Memory B cell (primary cell): ENCODE data around the gene SPDEF.

Experiments used
- ATAC-seq: fragments of 150-1000 bp; cut with Tn5 transposase; 2 replicates; pipeline ENCODE4 v1.10.0; 2021; ENCODE audit warnings: low read depth, mild to moderate bottlenecking, moderate library complexity
- DNase-seq, 2 donors: peaks; one replicate each; pipeline ENCODE4 v3.0.0; 2022; ENCODE audit warnings: low spot score in 2 of 2
- H3K27ac Mint-ChIP-seq: one replicate; pipeline ENCODE4 v1.8.0; 2022; ENCODE audit warnings: mild to moderate bottlenecking, moderate library complexity, mixed read lengths
- H3K27me3 Mint-ChIP-seq: one replicate; pipeline ENCODE4 v1.8.0; 2022; ENCODE audit warnings: mixed read lengths
- H3K36me3 Mint-ChIP-seq: one replicate; pipeline ENCODE4 v1.8.0; 2022; ENCODE audit warnings: mild to moderate bottlenecking, mixed read lengths
- H3K4me1 Mint-ChIP-seq: one replicate; pipeline ENCODE4 v1.8.0; 2022; ENCODE audit warnings: mixed read lengths
- H3K4me3 Mint-ChIP-seq: one replicate; pipeline ENCODE4 v1.8.0; 2022; ENCODE audit warnings: mild to moderate bottlenecking, moderate library complexity, mixed read lengths
- H3K9me3 Mint-ChIP-seq: one replicate; pipeline ENCODE4 v1.8.0; 2022; ENCODE audit warnings: mixed read lengths

The SPDEF gene

GRCh38 chr6:34556031-34556471, at the start of gene SPDEF:
SPDEF (minus strand) TSS chr6:34556329; CDS start chr6:34544455, 11,874 bp downstream.
- DNase-seq, result no peak
- no peaks in the 10 kb centered on the region for H3K9me3 Mint-ChIP-seq
- H3K27me3 Mint-ChIP-seq, result peaks cover 7% of the 10 kb centered on the region
- H3K4me3 Mint-ChIP-seq, result no peak within 1 kb of the TSS
- peaks cover 7% of the 10 kb centered on the region for H3K4me1 Mint-ChIP-seq
- no peak within 1 kb of the TSS for H3K27ac Mint-ChIP-seq
- H3K36me3 Mint-ChIP-seq, result no peaks in the 10 kb centered on the region
- ATAC-seq, result no peak

- H3K4me1 Mint-ChIP-seq, result peaks cover 12% of the 10 kb centered on the region
- no peak overlapping the region for H3K27ac Mint-ChIP-seq
- H3K36me3 Mint-ChIP-seq, result peaks cover 12% of the 10 kb centered on the region
Measured at GRCh38 chr6:34603707-34604106, 47.6 kb upstream of the SPDEF start.

GRCh38 chr6:34602318-34603111, 46.4 kb upstream of the SPDEF start:
- ATAC-seq (no peak), DNase-seq (no peak)
- H3K4me1 Mint-ChIP-seq, result peaks cover 16% of the 10 kb centered on the region
- no peak overlapping the region for H3K27ac Mint-ChIP-seq
- peaks cover 15% of the 10 kb centered on the region for H3K36me3 Mint-ChIP-seq
- no peaks in the 10 kb centered on the region for H3K27me3 Mint-ChIP-seq
- H3K9me3 Mint-ChIP-seq, result no peaks in the 10 kb centered on the region
- H3K4me3 Mint-ChIP-seq, result no peak overlapping the region

More at GRCh38 chr6:34603707-34604106, 47.6 kb upstream of the SPDEF start:
- H3K4me3 Mint-ChIP-seq, result no peak overlapping the region
- no peak for DNase-seq
- no peak for ATAC-seq
- H3K9me3 Mint-ChIP-seq, result no peaks in the 10 kb centered on the region
- H3K27me3 Mint-ChIP-seq, result no peaks in the 10 kb centered on the region

GRCh38 chr6:34601706-34602105, 45.6 kb upstream of the SPDEF start:
- H3K4me1 Mint-ChIP-seq, result peaks cover 21% of the 10 kb centered on the region
- ATAC-seq, result no peak

GRCh38 chr6:34600796-34601195, 44.7 kb upstream of the SPDEF start:
- no peak overlapping the region for H3K27ac Mint-ChIP-seq
- H3K4me1 Mint-ChIP-seq, result peaks cover 21% of the 10 kb centered on the region
- H3K27me3 Mint-ChIP-seq, result no peaks in the 10 kb centered on the region
- ATAC-seq, result no peak
- DNase-seq, result no peak
- H3K36me3 Mint-ChIP-seq, result peaks cover 15% of the 10 kb centered on the region
- no peaks in the 10 kb centered on the region for H3K9me3 Mint-ChIP-seq
- no peak overlapping the region for H3K4me3 Mint-ChIP-seq

More at GRCh38 chr6:34601706-34602105, 45.6 kb upstream of the SPDEF start:
- DNase-seq, result no peak
- Mint-ChIP-seq H3K27ac (no peak overlapping the region), H3K9me3 (no peaks in the 10 kb centered on the region), H3K4me3 (no peak overlapping the region), H3K27me3 (no peaks in the 10 kb centered on the region), H3K36me3 (peaks cover 17% of the 10 kb centered on the region)

GRCh38 chr6:34600101-34600500, 44.0 kb upstream of the SPDEF start:
- ATAC-seq (no peak), DNase-seq (no peak)
- Mint-ChIP-seq H3K27ac (peak overlapping the region; percentile 35), H3K4me3 (no peak overlapping the region), H3K9me3 (no peaks in the 10 kb centered on the region), H3K36me3 (peaks cover 13% of the 10 kb centered on the region), H3K27me3 (no peaks in the 10 kb centered on the region), H3K4me1 (peaks cover 18% of the 10 kb centered on the region)

GRCh38 chr6:34598712-34599111, 42.6 kb upstream of the SPDEF start:
- H3K9me3 Mint-ChIP-seq, result no peaks in the 10 kb centered on the region
- ATAC-seq, result no peak
- DNase-seq, result no peak
- peaks cover 13% of the 10 kb centered on the region for H3K36me3 Mint-ChIP-seq
- no peak overlapping the region for H3K4me3 Mint-ChIP-seq
- no peaks in the 10 kb centered on the region for H3K27me3 Mint-ChIP-seq
- H3K27ac Mint-ChIP-seq, result no peak overlapping the region
- H3K4me1 Mint-ChIP-seq, result peaks cover 21% of the 10 kb centered on the region

- ATAC-seq, result no peak
- H3K4me3 Mint-ChIP-seq, result no peak overlapping the region
Measured at GRCh38 chr6:34597605-34598353, 41.6 kb upstream of the SPDEF start.

GRCh38 chr6:34596798-34597197, 40.7 kb upstream of the SPDEF start:
- Mint-ChIP-seq H3K4me3 (no peak overlapping the region), H3K27me3 (no peaks in the 10 kb centered on the region), H3K27ac (peak overlapping the region; percentile 86), H3K9me3 (no peaks in the 10 kb centered on the region), H3K36me3 (peaks cover 15% of the 10 kb centered on the region), H3K4me1 (peaks cover 27% of the 10 kb centered on the region)
- DNase-seq (no peak), ATAC-seq (no peak)

More at GRCh38 chr6:34597605-34598353, 41.6 kb upstream of the SPDEF start:
- Mint-ChIP-seq H3K9me3 (no peaks in the 10 kb centered on the region), H3K36me3 (peaks cover 13% of the 10 kb centered on the region), H3K4me1 (peaks cover 21% of the 10 kb centered on the region), H3K27ac (peak overlapping the region; percentile 78), H3K27me3 (no peaks in the 10 kb centered on the region)
- DNase-seq, result no peak

GRCh38 chr6:34595332-34596184, 39.4 kb upstream of the SPDEF start:
- DNase-seq (no peak), ATAC-seq (no peak)
- no peaks in the 10 kb centered on the region for H3K9me3 Mint-ChIP-seq
- no peak overlapping the region for H3K4me3 Mint-ChIP-seq
- H3K27me3 Mint-ChIP-seq, result no peaks in the 10 kb centered on the region
- H3K36me3 Mint-ChIP-seq, result peaks cover 18% of the 10 kb centered on the region
- H3K27ac Mint-ChIP-seq, result peak overlapping the region; percentile 86
- H3K4me1 Mint-ChIP-seq, result peaks cover 33% of the 10 kb centered on the region

GRCh38 chr6:34593701-34594100, 37.6 kb upstream of the SPDEF start:
- no peak overlapping the region for H3K4me3 Mint-ChIP-seq
- no peaks in the 10 kb centered on the region for H3K9me3 Mint-ChIP-seq
- peaks cover 23% of the 10 kb centered on the region for H3K36me3 Mint-ChIP-seq
- H3K27me3 Mint-ChIP-seq, result no peaks in the 10 kb centered on the region
- no peak overlapping the region for H3K27ac Mint-ChIP-seq
- peaks cover 25% of the 10 kb centered on the region for H3K4me1 Mint-ChIP-seq
- ATAC-seq, result no peak
- no peak for DNase-seq

GRCh38 chr6:34592208-34592952, 36.3 kb upstream of the SPDEF start:
- Mint-ChIP-seq H3K4me1 (peaks cover 19% of the 10 kb centered on the region), H3K9me3 (no peaks in the 10 kb centered on the region), H3K36me3 (peaks cover 27% of the 10 kb centered on the region), H3K27ac (no peak overlapping the region), H3K4me3 (no peak overlapping the region), H3K27me3 (no peaks in the 10 kb centered on the region)
- DNase-seq (no peak), ATAC-seq (no peak)

GRCh38 chr6:34589691-34590090, 33.6 kb upstream of the SPDEF start:
- peaks cover 28% of the 10 kb centered on the region for H3K36me3 Mint-ChIP-seq

More at GRCh38 chr6:34589691-34590090, 33.6 kb upstream of the SPDEF start:
- Mint-ChIP-seq H3K27me3 (no peaks in the 10 kb centered on the region), H3K27ac (no peak overlapping the region), H3K4me1 (peaks cover 18% of the 10 kb centered on the region), H3K4me3 (no peak overlapping the region), H3K9me3 (no peaks in the 10 kb centered on the region)
- ATAC-seq, result no peak
- no peak for DNase-seq
